ENCODE results near the gene ITPA.

ITPA gene

GRCh38 chr20:3223994-3224680 is 14.8 kb downstream of the ITPA start:
- DNase-seq (ENCODE audit: low spot score in 2 of 2) (no peak), ATAC-seq (ENCODE audit: low read depth) (no peak)
- Mint-ChIP-seq H3K27ac (no peak overlapping the region), H3K27me3 (no peaks in the 10 kb centered on the region), H3K9me3 (no peaks in the 10 kb centered on the region), H3K4me1 (peaks cover 9% of the 10 kb centered on the region), H3K4me3 (no peak overlapping the region), H3K36me3 (peaks cover 9% of the 10 kb centered on the region)

DNA sequence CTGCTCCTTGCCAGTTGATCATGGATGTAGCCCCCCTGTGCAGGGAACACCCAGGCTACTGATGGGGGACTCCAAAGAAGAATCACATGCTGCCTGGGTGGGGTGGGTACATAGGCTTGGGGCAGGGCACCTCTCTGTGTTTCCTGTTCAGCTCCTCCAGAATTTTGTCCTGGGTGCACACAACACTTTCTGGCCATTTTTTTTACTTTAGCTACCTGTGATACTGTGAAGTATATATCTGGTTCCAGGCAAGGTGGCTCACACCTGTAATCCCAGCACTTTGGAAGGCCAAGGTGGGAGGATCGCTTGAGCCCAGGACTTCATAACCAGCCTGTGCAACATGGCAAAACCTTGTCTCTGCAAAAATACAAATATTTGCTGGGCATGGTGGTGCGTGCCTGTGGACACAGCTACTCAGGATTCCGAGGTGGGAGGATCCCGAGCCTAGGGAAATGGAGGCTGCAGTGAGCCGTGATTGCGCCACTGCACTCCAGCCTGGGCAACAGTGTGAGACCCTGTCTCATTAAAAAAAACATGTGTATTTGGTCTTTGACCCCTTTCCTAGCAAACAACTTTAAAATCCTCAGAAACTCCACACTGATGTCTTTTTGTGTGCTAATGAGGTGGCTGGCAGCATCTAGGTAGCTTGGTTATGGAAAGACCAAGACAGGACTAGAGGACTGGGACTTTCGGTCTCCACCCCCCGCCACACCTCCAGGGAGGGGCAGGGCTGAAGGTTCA is 15.6 kb downstream of the ITPA start:
- ATAC-seq (ENCODE audit: low read depth): no peak
- peaks cover 9% of the 10 kb centered on the region for H3K4me1 Mint-ChIP-seq
- H3K4me3 Mint-ChIP-seq: no peak overlapping the region
- DNase-seq (ENCODE audit: low spot score in 2 of 2): no peak
- H3K36me3 Mint-ChIP-seq: peaks cover 9% of the 10 kb centered on the region
- H3K9me3 Mint-ChIP-seq: no peaks in the 10 kb centered on the region
- H3K27ac Mint-ChIP-seq: no peak overlapping the region
- H3K27me3 Mint-ChIP-seq: no peaks in the 10 kb centered on the region

GRCh38 chr20:3226093-3226492 is 16.8 kb downstream of the ITPA start:
- DNase-seq (ENCODE audit: low spot score in 2 of 2) (no peak), ATAC-seq (ENCODE audit: low read depth) (no peak)
- peaks cover 6% of the 10 kb centered on the region for H3K36me3 Mint-ChIP-seq
- no peaks in the 10 kb centered on the region for H3K9me3 Mint-ChIP-seq
- no peak overlapping the region for H3K4me3 Mint-ChIP-seq
- H3K4me1 Mint-ChIP-seq: peaks cover 9% of the 10 kb centered on the region
- no peaks in the 10 kb centered on the region for H3K27me3 Mint-ChIP-seq
- no peak overlapping the region for H3K27ac Mint-ChIP-seq

GRCh38 chr20:3226864-3227263 is 17.6 kb downstream of the ITPA start:
- no peak overlapping the region for H3K4me3 Mint-ChIP-seq
- no peak overlapping the region for H3K27ac Mint-ChIP-seq
- H3K4me1 Mint-ChIP-seq: peaks cover 9% of the 10 kb centered on the region
- no peaks in the 10 kb centered on the region for H3K27me3 Mint-ChIP-seq
- DNase-seq (ENCODE audit: low spot score in 2 of 2): no peak
- H3K36me3 Mint-ChIP-seq: peaks cover 2% of the 10 kb centered on the region
- no peaks in the 10 kb centered on the region for H3K9me3 Mint-ChIP-seq
- no peak for ATAC-seq (ENCODE audit: low read depth)

- DNase-seq (ENCODE audit: low spot score in 2 of 2): no peak
- Mint-ChIP-seq H3K4me3 (no peak overlapping the region), H3K27me3 (no peaks in the 10 kb centered on the region), H3K4me1 (peaks cover 9% of the 10 kb centered on the region), H3K27ac (no peak overlapping the region), H3K36me3 (peaks cover 2% of the 10 kb centered on the region), H3K9me3 (no peaks in the 10 kb centered on the region)
- ATAC-seq (ENCODE audit: low read depth): no peak
These were observed 18.2 kb downstream of the ITPA start for GRCh38 chr20:3227506-3227905.

GRCh38 chr20:3227936-3228749 is 18.8 kb downstream of the ITPA start:
- Mint-ChIP-seq H3K4me1 (peaks cover 4% of the 10 kb centered on the region), H3K4me3 (no peak overlapping the region), H3K27ac (no peak overlapping the region), H3K36me3 (peaks cover 2% of the 10 kb centered on the region), H3K27me3 (no peaks in the 10 kb centered on the region), H3K9me3 (no peaks in the 10 kb centered on the region)
- ATAC-seq (ENCODE audit: low read depth) (no peak), DNase-seq (ENCODE audit: low spot score in 2 of 2) (no peak)

DNA sequence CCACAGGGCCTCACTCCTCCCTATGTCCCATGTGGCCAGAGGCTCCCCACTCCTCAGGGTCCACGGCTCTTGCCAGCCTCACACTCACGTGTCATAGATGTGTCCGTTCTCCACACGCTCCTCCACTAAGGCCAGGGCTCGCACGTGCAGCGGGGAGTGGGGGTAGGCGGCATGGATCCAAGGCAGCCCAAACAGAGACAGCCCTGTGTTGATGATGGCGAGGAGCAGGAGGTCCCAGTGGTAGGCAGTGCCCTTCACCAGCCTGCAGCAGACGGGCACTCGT is 19.4 kb downstream of the ITPA start:
- peaks cover 2% of the 10 kb centered on the region for H3K36me3 Mint-ChIP-seq
- H3K4me1 Mint-ChIP-seq: no peaks in the 10 kb centered on the region
- H3K27me3 Mint-ChIP-seq: no peaks in the 10 kb centered on the region
- no peak overlapping the region for H3K27ac Mint-ChIP-seq
- no peaks in the 10 kb centered on the region for H3K9me3 Mint-ChIP-seq
- no peak for DNase-seq (ENCODE audit: low spot score in 2 of 2)
- H3K4me3 Mint-ChIP-seq: no peak overlapping the region
- ATAC-seq (ENCODE audit: low read depth): no peak

- Mint-ChIP-seq H3K9me3 (no peaks in the 10 kb centered on the region), H3K4me3 (no peak overlapping the region), H3K4me1 (no peaks in the 10 kb centered on the region), H3K27ac (no peak overlapping the region), H3K36me3 (peaks cover 2% of the 10 kb centered on the region), H3K27me3 (no peaks in the 10 kb centered on the region)
- ATAC-seq (ENCODE audit: low read depth): no peak
- no peak for DNase-seq (ENCODE audit: low spot score in 2 of 2)
These were observed 19.9 kb downstream of the ITPA start for GRCh38 chr20:3229158-3229557.

GRCh38 chr20:3229798-3230197 is 20.5 kb downstream of the ITPA start:
- ATAC-seq (ENCODE audit: low read depth) (no peak), DNase-seq (ENCODE audit: low spot score in 2 of 2) (no peak)
- Mint-ChIP-seq H3K4me1 (no peaks in the 10 kb centered on the region), H3K27ac (no peak overlapping the region), H3K27me3 (no peaks in the 10 kb centered on the region), H3K9me3 (no peaks in the 10 kb centered on the region), H3K36me3 (peaks cover 2% of the 10 kb centered on the region), H3K4me3 (no peak overlapping the region)

DNA sequence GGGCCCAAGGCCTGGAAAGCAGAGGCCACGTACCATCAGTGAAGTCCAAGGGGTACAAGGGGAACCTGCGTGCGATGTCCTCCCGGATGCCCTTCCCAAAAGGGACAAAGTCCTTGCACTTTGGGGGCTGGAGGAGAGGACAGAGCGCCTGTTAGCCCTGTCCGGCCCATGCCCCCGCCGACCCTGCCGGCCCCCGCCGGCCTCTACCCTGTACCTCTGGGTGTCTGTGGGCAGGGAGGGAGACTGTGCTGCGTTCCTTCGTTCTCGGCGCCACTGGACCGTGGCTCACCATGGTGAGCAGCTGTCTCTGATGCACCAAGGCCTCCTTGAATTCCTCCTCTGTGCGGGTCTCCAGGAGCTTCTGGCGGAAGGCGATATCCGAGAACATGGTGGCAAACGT is 21.8 kb downstream of the ITPA start:
- DNase-seq (ENCODE audit: low spot score in 2 of 2) (no peak), ATAC-seq (ENCODE audit: low read depth) (no peak)
- H3K27me3 Mint-ChIP-seq: peaks cover 7% of the 10 kb centered on the region
- H3K4me3 Mint-ChIP-seq: no peak overlapping the region
- no peaks in the 10 kb centered on the region for H3K9me3 Mint-ChIP-seq
- H3K27ac Mint-ChIP-seq: no peak overlapping the region
- peaks cover 4% of the 10 kb centered on the region for H3K36me3 Mint-ChIP-seq
- H3K4me1 Mint-ChIP-seq: no peaks in the 10 kb centered on the region

- Mint-ChIP-seq H3K4me3 (no peak overlapping the region), H3K27me3 (peaks cover 15% of the 10 kb centered on the region), H3K36me3 (peaks cover 3% of the 10 kb centered on the region), H3K9me3 (no peaks in the 10 kb centered on the region), H3K4me1 (peaks cover 2% of the 10 kb centered on the region), H3K27ac (no peak overlapping the region)
- DNase-seq (ENCODE audit: low spot score in 2 of 2) (no peak), ATAC-seq (ENCODE audit: low read depth) (no peak)
These were observed 22.7 kb downstream of the ITPA start for GRCh38 chr20:3231889-3232588.

GRCh38 chr20:3233131-3233990 is 24.1 kb downstream of the ITPA start:
- peaks cover 1% of the 10 kb centered on the region for H3K36me3 Mint-ChIP-seq
- H3K4me3 Mint-ChIP-seq: no peak overlapping the region
- H3K4me1 Mint-ChIP-seq: peaks cover 2% of the 10 kb centered on the region
- ATAC-seq (ENCODE audit: low read depth) (no peak), DNase-seq (ENCODE audit: low spot score in 2 of 2) (no peak)
- H3K9me3 Mint-ChIP-seq: no peaks in the 10 kb centered on the region
- H3K27ac Mint-ChIP-seq: no peak overlapping the region
- H3K27me3 Mint-ChIP-seq: peaks cover 21% of the 10 kb centered on the region

DNA sequence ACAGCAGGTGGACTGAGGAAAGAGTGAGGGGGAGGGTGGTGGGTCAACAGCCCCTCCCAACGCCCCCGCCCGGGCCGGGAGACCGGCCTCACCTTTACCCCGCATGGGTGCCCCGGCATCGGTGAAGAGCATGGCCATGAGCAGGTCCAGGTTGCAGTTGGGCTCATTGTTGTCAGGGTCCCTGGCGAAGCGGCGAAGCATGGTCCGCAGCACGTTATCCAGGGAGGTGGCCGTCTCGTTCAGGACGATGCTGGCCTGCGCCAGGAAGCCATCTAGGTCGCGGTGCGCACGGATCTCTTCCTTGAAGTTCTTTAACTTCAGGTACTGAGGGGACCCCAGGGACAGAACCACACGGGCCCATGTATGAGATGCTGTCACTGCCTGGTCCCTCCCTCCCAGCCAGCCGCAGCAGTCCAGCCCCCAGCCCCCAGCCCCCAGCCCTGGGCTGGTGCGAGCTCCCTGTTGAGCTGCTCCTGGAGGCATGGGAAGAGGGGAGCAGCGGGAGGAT is 24.7 kb downstream of the ITPA start:
- H3K4me3 Mint-ChIP-seq: no peak overlapping the region
- no peaks in the 10 kb centered on the region for H3K9me3 Mint-ChIP-seq
- DNase-seq (ENCODE audit: low spot score in 2 of 2): no peak
- H3K27ac Mint-ChIP-seq: no peak overlapping the region
- H3K27me3 Mint-ChIP-seq: peaks cover 21% of the 10 kb centered on the region
- ATAC-seq (ENCODE audit: low read depth): no peak
- H3K36me3 Mint-ChIP-seq: peaks cover 1% of the 10 kb centered on the region
- peaks cover 2% of the 10 kb centered on the region for H3K4me1 Mint-ChIP-seq

Data from memory B cell (primary cell).